GM23338 (cell line): ENCODE data around the gene FGFBP1. TPM values are rescaled to one million over a fixed set of nuclear protein-coding genes. Genes with fewer than 3 reads are reported as not detected.

Experiments used
- ATAC-seq: fragments of 200-7000 bp; cut with Tn5 transposase; 3 replicates; pipeline ENCODE4 v1.9.1; 2020
- DNase-seq: peaks from one replicate; pipeline ENCODE4 v3.0.0-alpha.2; 2015; ENCODE audit warnings: low spot score
- H2AFZ ChIP-seq: fragments of 200-600 bp; sonication (generic); 2 replicates; pipeline ENCODE4 v1.8.0; 2016; ENCODE audit warnings: antibody characterized with exemption, mild to moderate bottlenecking, moderate library complexity
- H3F3A ChIP-seq: fragments of 200-600 bp; sonication (generic); replicated peaks from 2 replicates; pipeline ENCODE4 v1.8.0; 2017; ENCODE audit warnings: antibody characterized with exemption, mixed run types, low read depth
- H3K27ac ChIP-seq: fragments of 200-600 bp; sonication (generic); 2 replicates; pipeline ENCODE4 v1.6.1; 2016; ENCODE audit warnings: low read depth
- H3K27me3 ChIP-seq: fragments of 200-600 bp; sonication (generic); 2 replicates; pipeline ENCODE4 v1.8.0; 2016; ENCODE audit warnings: mild to moderate bottlenecking, mixed run types, moderate library complexity; ENCODE audit not compliant: insufficient read depth
- H3K36me3 ChIP-seq: fragments of 200-600 bp; sonication (generic); 2 replicates; pipeline ENCODE4 v1.8.0; 2016; ENCODE audit warnings: mild to moderate bottlenecking; ENCODE audit not compliant: insufficient read depth
- H3K4me1 ChIP-seq: fragments of 200-600 bp; sonication (generic); 2 replicates; pipeline ENCODE4 v1.8.0; 2016; ENCODE audit warnings: mild to moderate bottlenecking, moderate library complexity; ENCODE audit not compliant: insufficient read depth
- H3K4me2 ChIP-seq: fragments of 200-600 bp; sonication (generic); 2 replicates; pipeline ENCODE4 v1.7.1; 2017; ENCODE audit warnings: mixed run types
- H3K4me3 ChIP-seq: fragments of 200-600 bp; sonication (generic); 2 replicates; pipeline ENCODE4 v1.6.1; 2016; ENCODE audit warnings: mixed run types
- H3K79me2 ChIP-seq: fragments of 200-600 bp; sonication (generic); replicated peaks from 2 replicates; pipeline ENCODE4 v1.8.0; 2017; ENCODE audit warnings: mild to moderate bottlenecking; ENCODE audit not compliant: insufficient read depth
- H3K9me2 ChIP-seq: fragments of 200-600 bp; sonication (generic); 2 replicates; pipeline ENCODE4 v1.8.0; 2017; ENCODE audit not compliant: insufficient read depth
- H4K20me1 ChIP-seq: fragments of 200-600 bp; sonication (generic); replicated peaks from 2 replicates; pipeline ENCODE4 v1.8.0; 2017; ENCODE audit warnings: mild to moderate bottlenecking; ENCODE audit not compliant: insufficient read depth
- H3K27ac Mint-ChIP-seq: 2 replicates; pipeline ENCODE4 v1.8.0; 2020; ENCODE audit warnings: inconsistent platforms, mild to moderate bottlenecking, moderate library complexity, mixed read lengths
- H3K27me3 Mint-ChIP-seq: 3 replicates; pipeline ENCODE4 v1.8.0; 2022; ENCODE audit warnings: low read depth, mild to moderate bottlenecking, moderate library complexity, mixed read lengths, inconsistent platforms; ENCODE audit not compliant: insufficient read depth, poor library complexity
- H3K36me3 Mint-ChIP-seq: 3 replicates; pipeline ENCODE4 v1.8.0; 2021; ENCODE audit warnings: low read depth, mild to moderate bottlenecking, inconsistent platforms, moderate library complexity, mixed read lengths
- H3K4me1 Mint-ChIP-seq: 3 replicates; pipeline ENCODE4 v1.8.0; 2020; ENCODE audit warnings: mild to moderate bottlenecking, inconsistent platforms, mixed read lengths
- H3K4me3 Mint-ChIP-seq: 3 replicates; pipeline ENCODE4 v1.8.0; 2021; ENCODE audit warnings: moderate library complexity, mild to moderate bottlenecking, inconsistent platforms, mixed read lengths
- H3K9me3 Mint-ChIP-seq: 3 replicates; pipeline ENCODE4 v1.8.0; 2020; ENCODE audit warnings: moderate library complexity, mild to moderate bottlenecking, inconsistent platforms, mixed read lengths
- CREB1 ChIP-seq: fragments of 250-450 bp; sonication (Bioruptor Pico); IDR thresholded peaks from 2 replicates; pipeline ENCODE4 v1.5.0; 2020; ENCODE audit warnings: low read depth, mild to moderate bottlenecking, moderate library complexity
- CTCF ChIP-seq, 2 experiments: fragments of 200-600 bp in 1 of 2; sonication (generic) in 1 of 2; conservative IDR thresholded peaks; 2 replicates each; pipeline versions ENCODE4 v1.5.1 to v1.6.1; 2016 to 2017; ENCODE audit warnings: antibody characterized with exemption in 2 of 2, low read depth in 2 of 2, mild to moderate bottlenecking in 2 of 2, moderate library complexity in 1 of 2
- EZH2phosphoT487 ChIP-seq: fragments of 200-600 bp; sonication (generic); IDR thresholded peaks from one replicate; pipeline ENCODE4 v1.8.1; 2018; ENCODE audit warnings: antibody characterized with exemption; ENCODE audit not compliant: unreplicated experiment
- REST ChIP-seq: IDR thresholded peaks from one replicate; pipeline ENCODE4 v1.6.1; 2018; ENCODE audit warnings: antibody characterized with exemption; ENCODE audit not compliant: unreplicated experiment
- ZNF114 ChIP-seq: fragments of 250-450 bp; sonication (Bioruptor Pico); IDR thresholded peaks from 2 replicates; pipeline ENCODE4 v1.5.0; 2020; ENCODE audit warnings: mild to moderate bottlenecking, moderate library complexity
- ZNF462 ChIP-seq: fragments of 250-450 bp; sonication (Bioruptor Pico); IDR thresholded peaks from 2 replicates; pipeline ENCODE4 v1.5.0; 2020; ENCODE audit warnings: mild to moderate bottlenecking, moderate library complexity
- polyA plus RNA-seq: library from polyadenylated mRNA; unstranded; fragments of >200 nt; fragmentation: Nextera tagmentation; extraction: Ambion mirVana; gene quantifications from 2 replicates; pipeline ENCODE4 v1.2.1, GENCODE V29; 2016
- total RNA-seq: library from RNA; depleted of rRNA; stranded (reverse); fragments of >200 nt; shearing (Covaris generic); gene quantifications from 2 replicates; pipeline ENCODE4 v1.2.3, GENCODE V29; 2014

Gene FGFBP1
- total and polyA plus RNA-seq, 2 experiments from 2014 or later = 0.15 TPM; not detected in 1

GRCh38 chr4:15963576-15963975 is 25.0 kb upstream of the FGFBP1 start (continued):
- TF ChIP-seq ZNF462 (CRISPR knock-in tag) (no peak), CREB1 (CRISPR knock-in tag) (no peak), ZNF114 (CRISPR knock-in tag) (no peak), REST (no peak), EZH2phosphoT487 (no peak)

GRCh38 chr4:15963001-15963451 is 24.5 kb upstream of the FGFBP1 start, which contains the start of gene FGFBP2:
Gene FGFBP2 (minus strand): TSS chr4:15963175. CDS start chr4:15963129, 46 bp downstream.
- no peak within 1 kb of the TSS for H3K27ac Mint-ChIP-seq
- H3K27me3 Mint-ChIP-seq = no peaks in the 10 kb centered on the region
- peak; percentile 85 to 90 for TF ChIP-seq CTCF (conservative IDR thresholded peaks at IDR 0.05; ENCODE audit: low read depth in 2 of 2)

More at GRCh38 chr4:15963001-15963451, 24.5 kb upstream of the FGFBP1 start, which contains the start of gene FGFBP2:
- H3K36me3 ChIP-seq = no peaks in the 10 kb centered on the region; the same call in 1 of the 2 replicates
- DNase-seq = peak; percentile 84
- H3K4me1 ChIP-seq = no peaks in the 10 kb centered on the region; the same call in 1 of the 2 replicates
- no peak within 1 kb of the TSS for H3K27ac ChIP-seq
- H3K4me3 Mint-ChIP-seq = no peak within 1 kb of the TSS
- H3K27me3 ChIP-seq = no peaks in the 10 kb centered on the region
- peak; percentile 92 for ATAC-seq
- H3K79me2 ChIP-seq = no peaks in the 10 kb centered on the region
- H3K4me2 ChIP-seq = no peak within 1 kb of the TSS
- H3K4me1 Mint-ChIP-seq = peaks cover 13% of the 10 kb centered on the region
- H3K4me3 ChIP-seq = no peak within 1 kb of the TSS
- 0 out of 2 replicates have a peak, but pooled peaks cover 3% of the 10 kb centered on the region for H3F3A ChIP-seq
- H3K9me2 ChIP-seq = no peaks in the 10 kb centered on the region
- H4K20me1 ChIP-seq = no peaks in the 10 kb centered on the region
- H3K36me3 Mint-ChIP-seq = peaks cover 18% of the 10 kb centered on the region
- peaks cover 16% of the 10 kb centered on the region for H3K9me3 Mint-ChIP-seq
- peak within 1 kb of the TSS; percentile 95 for H2AFZ ChIP-seq
